Measurements from ENCODE around the gene MXRA7. TPM values are rescaled to one million over a fixed set of nuclear protein-coding genes. Genes with fewer than 3 reads are reported as not detected.
"Not testable (repeated sequence)": the region's sequence is repeated elsewhere in the genome, so short reads cannot be mapped to it uniquely, and the experiment has no call there.

MXRA7 gene
- total RNA-seq, 1 donor from 2014 or later, result 34.6 TPM

GRCh38 chr17:76643553-76644148, 67.1 kb downstream of the MXRA7 start, which contains the start of gene ST6GALNAC1:
Gene ST6GALNAC1 (minus strand): TSS chr17:76643757. CDS start chr17:76643638, 119 bp downstream.
- DNase-seq, result no peak

GRCh38 chr17:76642994-76643393, 67.8 kb downstream of the MXRA7 start:
- no peak for DNase-seq

- no peak for DNase-seq
Observed at GRCh38 chr17:76642032-76642561, 68.7 kb downstream of the MXRA7 start.

- no peak for DNase-seq
Observed at GRCh38 chr17:76641501-76641900, 69.3 kb downstream of the MXRA7 start.

- DNase-seq, result no peak
Observed at GRCh38 chr17:76640550-76641380, 70.0 kb downstream of the MXRA7 start.

GRCh38 chr17:76638263-76638662, 72.5 kb downstream of the MXRA7 start:
- DNase-seq, result no peak

- DNase-seq, result not testable (repeated sequence)
Observed at GRCh38 chr17:76636486-76637206, 74.1 kb downstream of the MXRA7 start.

GRCh38 chr17:76635659-76636360, 75.0 kb downstream of the MXRA7 start:
- DNase-seq, result no peak

GRCh38 chr17:76635039-76635438, 75.7 kb downstream of the MXRA7 start:
- DNase-seq, result no peak

GRCh38 chr17:76633628-76634328, 77.0 kb downstream of the MXRA7 start:
- no peak for DNase-seq

- DNase-seq, result no peak
Observed at GRCh38 chr17:76631821-76632565, 78.8 kb downstream of the MXRA7 start.

- DNase-seq, result no peak
Observed at GRCh38 chr17:76630151-76630550, 80.6 kb downstream of the MXRA7 start.

Small RNAs within 50 kb of the gene (small RNA-seq; reads per million reads assigned to genes)
- gene AC005837.3, result not detected
- not detected for gene RF02271
- gene RNU6-227P, result not detected
- not detected for gene RNU6-97P
- gene RNY4P36, result 2.6 reads per million, percentile 86 among the genes with 10 or more reads in this experiment

Other genes starting within 250 kb of the MXRA7 start
- gene AANAT, start 243.4 kb downstream of the MXRA7 start, total RNA-seq, result not detected
- 2.2 TPM for gene RHBDF2, start 209.5 kb downstream of the MXRA7 start, total RNA-seq
- 1.2 TPM for gene CYGB, start 173.3 kb downstream of the MXRA7 start, total RNA-seq
- gene PRCD, start 170.9 kb downstream of the MXRA7 start, total RNA-seq, result 1.9 TPM
- not detected for gene ST6GALNAC2, start 125.1 kb downstream of the MXRA7 start, total RNA-seq
- 1.7 TPM for gene ST6GALNAC1, start 67.2 kb downstream of the MXRA7 start, total RNA-seq
- gene JMJD6, start 15.6 kb upstream of the MXRA7 start, total RNA-seq, result 20.0 TPM
- 17.8 TPM for gene METTL23, start 15.9 kb upstream of the MXRA7 start, total RNA-seq
- gene SRSF2, start 26.4 kb upstream of the MXRA7 start, total RNA-seq, result 87.7 TPM
- gene MFSD11, start 27.2 kb upstream of the MXRA7 start, total RNA-seq, result 61.3 TPM
- 23.7 TPM for gene MGAT5B, start 157.4 kb upstream of the MXRA7 start, total RNA-seq

All from occipital lobe (tissue), 3 donors.